HG03342 (cell line): ENCODE measurements around the gene NGEF.

ENCODE experiments used
- ATAC-seq: cut with Tn5 transposase; IDR thresholded peaks from one replicate; pipeline ENCODE4 v1.9.1; 2021; ENCODE audit warnings: mild to moderate bottlenecking, moderate library complexity; ENCODE audit not compliant: unreplicated experiment

The NGEF gene

DNA sequence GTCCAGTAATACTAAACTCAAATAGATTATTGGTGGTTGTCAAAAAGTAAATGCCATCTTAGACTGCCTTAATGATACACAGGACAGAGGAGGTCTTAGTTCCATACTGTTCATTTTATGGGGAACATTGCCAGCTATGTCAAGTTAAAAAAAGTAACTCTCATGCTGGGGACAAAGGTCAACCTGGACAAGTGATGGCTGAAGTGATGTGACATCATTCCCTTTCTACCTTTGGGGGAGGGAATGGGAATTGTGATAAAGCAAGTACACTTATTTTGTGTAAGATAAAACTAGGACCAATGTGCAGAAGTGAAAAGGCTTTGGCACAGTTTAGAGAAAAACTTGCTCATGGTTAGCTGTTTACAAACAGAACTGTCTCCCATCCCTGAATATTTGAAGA is 167.0 kb downstream of the NGEF start:
- no peak for ATAC-seq

DNA sequence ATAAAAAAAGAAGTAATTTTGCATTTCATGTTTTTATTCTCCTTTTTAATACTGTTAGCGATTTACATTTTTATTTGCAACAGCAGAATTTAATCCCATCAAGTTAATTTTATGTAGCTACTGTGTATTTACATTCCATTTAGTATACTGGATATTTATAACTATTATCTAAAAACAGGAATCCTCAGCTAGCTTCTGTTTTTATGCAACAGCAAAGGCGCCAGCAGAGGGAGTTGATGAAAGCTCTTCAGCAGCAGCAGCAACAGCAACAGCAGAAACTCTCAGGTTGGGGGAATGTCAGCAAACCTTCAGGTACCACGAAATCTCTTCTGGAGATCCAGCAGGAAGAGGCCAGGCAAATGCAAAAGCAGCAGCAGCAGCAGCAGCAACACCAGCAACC is 169.2 kb downstream of the NGEF start:
- no peak for ATAC-seq

DNA sequence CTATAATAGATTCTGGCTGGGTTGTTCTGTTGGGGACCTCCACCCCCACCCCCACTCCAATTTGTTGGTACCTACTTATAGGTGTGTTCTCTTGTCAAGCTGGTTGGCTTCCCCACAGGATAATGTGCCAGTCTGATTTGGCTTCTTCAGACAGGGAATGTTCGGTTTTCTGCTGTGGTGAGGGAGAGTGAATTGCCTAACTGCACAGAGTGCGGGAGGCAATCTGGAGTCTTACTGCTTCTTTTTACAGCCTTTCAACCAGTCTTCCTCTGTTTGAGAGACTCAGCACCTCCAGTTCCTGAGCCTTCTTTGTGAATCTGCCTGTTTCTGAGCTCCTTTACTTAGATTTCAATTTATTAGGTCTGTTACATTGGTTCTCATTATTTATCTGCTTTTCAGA is 170.4 kb downstream of the NGEF start:
- ATAC-seq, result no peak

DNA sequence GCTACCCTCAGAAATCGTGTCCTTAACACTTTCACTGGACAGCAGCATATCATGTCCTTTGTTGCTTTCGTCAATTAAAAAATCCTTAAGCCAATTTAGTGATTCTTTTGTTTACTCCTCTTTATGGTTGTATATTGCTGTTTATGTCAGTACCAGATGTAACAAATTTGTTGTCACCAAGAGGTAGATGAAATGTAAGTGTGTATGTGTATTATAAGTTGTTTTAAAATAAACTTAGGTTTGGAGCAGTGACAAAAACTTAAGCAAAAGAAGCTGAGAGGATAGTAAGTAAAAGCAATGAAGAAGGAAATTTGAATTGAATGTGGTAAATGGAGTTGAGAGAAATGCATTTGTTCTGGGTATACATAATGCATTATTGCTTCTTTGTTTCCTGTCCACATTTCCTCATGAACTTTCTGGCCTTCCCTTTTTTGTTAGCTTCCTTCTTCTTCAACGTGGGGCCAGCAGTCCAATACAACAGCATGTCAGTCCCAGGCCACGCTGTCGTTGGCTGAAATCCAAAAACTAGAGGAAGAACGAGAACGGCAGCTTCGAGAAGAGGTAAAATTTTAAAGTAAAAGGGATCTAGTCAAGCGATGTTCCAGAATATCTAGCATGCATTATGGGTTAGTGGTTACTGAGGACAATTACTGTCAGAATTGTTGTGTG is 173.5 kb downstream of the NGEF start:
- ATAC-seq, result no peak

DNA sequence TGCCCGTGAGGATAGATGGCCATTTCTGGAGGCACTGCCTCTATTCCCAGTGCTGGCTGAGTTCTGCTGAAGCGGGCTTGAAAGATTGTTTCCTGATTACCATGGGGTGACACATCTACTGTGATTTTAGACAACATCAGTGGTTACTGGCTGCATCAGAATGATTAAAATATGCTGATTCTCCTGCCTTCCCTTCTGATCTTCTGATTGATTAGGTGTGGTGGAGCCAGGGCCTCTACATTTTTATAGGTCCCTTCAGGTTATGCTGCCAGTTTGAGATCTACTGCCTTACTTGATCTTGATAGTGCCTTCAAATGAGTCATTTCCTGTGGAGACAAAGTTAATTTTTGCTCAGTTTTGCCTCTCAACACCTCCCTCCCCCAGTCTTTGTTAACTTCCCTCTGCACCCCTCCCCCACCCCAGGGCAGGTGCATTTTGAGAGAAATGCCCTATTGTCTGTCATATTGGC is 174.6 kb downstream of the NGEF start:
- ATAC-seq, result peak; percentile 81

DNA sequence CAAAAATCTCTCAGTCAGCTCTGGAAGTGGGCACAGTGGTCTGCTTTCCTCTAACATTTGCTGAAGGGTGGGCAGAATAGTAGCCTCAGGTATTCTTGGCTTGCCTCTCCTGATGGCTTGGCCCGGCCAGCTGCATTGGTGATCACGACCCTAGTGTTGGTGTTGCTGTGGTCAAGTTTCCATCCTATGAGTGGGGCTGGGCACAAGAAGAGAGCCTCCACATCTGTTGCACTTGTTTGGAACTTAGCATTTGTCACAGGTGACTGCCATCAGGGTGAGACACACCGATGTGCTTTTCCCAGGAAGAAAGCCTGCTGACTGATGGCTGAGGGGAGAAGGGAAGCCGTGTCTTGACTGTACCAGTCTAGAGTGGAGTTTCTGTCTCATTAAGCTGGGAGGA is 176.1 kb downstream of the NGEF start:
- no peak for ATAC-seq

DNA sequence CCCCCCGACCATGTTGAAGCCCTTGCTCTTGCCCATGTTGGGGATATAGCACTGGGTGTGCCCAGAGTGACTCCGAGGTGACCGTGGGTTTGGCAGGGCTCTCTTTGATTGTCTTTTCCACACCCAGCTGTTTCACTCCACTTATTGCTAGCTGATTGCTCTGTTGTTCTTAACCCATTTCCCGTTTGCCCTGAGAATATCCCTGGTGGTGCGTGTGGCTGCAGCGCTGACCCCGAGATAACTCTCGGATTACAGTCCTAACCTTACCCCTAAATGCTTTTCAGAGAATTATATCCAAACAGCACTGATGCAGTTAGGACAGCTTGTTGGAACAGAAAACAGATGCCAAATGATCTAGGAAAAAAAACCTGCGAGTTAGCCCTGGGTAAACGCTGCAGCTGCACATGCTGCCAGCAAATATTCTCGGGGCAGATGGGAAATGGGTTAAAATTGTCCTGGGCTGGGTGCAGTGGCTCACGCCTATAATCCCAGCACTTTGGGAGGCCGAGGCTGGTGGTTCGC is 177.3 kb downstream of the NGEF start:
- no peak for ATAC-seq

DNA sequence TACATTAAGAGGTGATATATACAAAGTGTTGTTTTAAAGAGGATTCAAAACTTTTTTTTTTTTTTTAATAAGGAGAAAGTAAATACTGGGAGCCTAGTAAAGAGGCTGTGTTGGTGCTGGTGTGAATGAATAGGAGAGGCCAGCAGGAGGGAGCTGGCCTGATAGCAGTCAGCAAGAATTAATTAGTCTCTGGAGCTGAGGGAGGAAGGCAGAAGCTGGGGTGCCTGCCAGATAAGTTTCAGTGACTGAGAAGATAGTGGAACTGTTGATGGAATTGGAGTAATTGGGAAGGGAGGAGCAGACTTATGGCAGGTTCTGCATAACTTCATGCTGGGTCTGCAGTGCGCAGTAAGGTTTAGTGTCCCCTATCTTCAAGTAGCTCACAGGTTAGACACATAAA is 179.2 kb downstream of the NGEF start:
- no peak for ATAC-seq

DNA sequence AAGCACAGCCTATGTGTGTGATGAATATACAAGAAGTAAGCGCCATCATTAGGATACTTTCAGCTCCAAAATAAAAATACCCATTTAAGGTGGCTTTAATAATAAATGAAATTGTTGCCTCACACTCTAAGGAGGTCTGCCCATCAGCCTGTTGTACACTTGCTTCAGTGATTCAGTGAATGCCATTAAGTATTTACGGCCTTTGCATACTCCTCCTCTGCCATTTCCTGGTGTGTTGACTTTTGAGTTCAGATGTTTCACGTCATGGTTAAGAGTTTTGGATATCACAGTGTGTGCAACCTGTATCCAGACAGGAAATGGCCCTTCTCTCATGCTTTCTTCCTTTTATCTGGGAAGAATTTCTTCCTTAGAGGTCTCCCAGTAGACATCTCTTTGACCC is 181.6 kb downstream of the NGEF start:
- no peak for ATAC-seq

DNA sequence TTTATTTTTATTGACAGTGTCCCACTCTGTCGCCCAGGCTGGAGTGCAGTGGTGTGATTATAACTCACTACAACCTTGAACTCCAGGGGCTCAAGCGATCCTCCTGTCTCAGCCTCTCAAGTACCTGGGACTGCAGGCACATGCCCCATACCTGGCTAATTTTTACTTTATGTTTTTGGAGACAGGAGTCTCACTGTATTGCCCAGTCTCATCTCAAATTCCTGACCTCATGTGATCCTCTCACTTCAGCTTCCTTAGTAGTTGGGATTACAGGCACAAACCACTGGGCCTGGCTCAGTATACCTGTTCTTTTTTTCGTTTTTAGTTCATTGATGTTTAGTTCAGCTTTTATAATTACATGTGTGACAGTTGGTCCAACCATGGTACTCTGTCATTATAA is 183.1 kb downstream of the NGEF start:
- ATAC-seq, result no peak
